Vagina (tissue), 2 donors: Measurements from ENCODE around the gene INTS14.

ENCODE experiments used
- CTCF ChIP-seq, 3 experiments: fragments of 450-650 bp in 2 of 3; fragments of 200-600 bp in 1 of 3; sonication (generic) in 1 of 3; IDR thresholded peaks; one replicate each; pipeline ENCODE4 v1.5.1; 2017 to 2019; ENCODE audit warnings: antibody characterized with exemption in 3 of 3, mild to moderate bottlenecking in 2 of 3, moderate library complexity in 2 of 3
- POLR2A ChIP-seq, 2 donors: fragments of 450-650 bp; IDR thresholded peaks; one replicate each; pipeline ENCODE4 v1.6.1; 2017; ENCODE audit warnings: antibody characterized with exemption in 2 of 2, mild to moderate bottlenecking in 2 of 2, moderate library complexity in 2 of 2
- POLR2AphosphoS5 ChIP-seq, 2 donors: sonication (generic); formaldehyde crosslinking; IDR thresholded peaks; one replicate each; pipeline ENCODE4 v1.9.0; 2017; ENCODE audit warnings: antibody characterized with exemption in 2 of 2, mild to moderate bottlenecking in 2 of 2, low read depth in 1 of 2; ENCODE audit not compliant: insufficient read depth in 1 of 2

- TF ChIP-seq CTCF (IDR thresholded peaks at IDR 0.05) (no peak), POLR2AphosphoS5 (IDR thresholded peaks at IDR 0.05; ENCODE audit: insufficient read depth in 1 of 2, low read depth in 1 of 2) (no peak), POLR2A (IDR thresholded peaks at IDR 0.05) (no peak)
Measured at GRCh38 chr15:65659502-65660052, 48.6 kb upstream of the INTS14 start.
